ENCODE measurements around the gene MAPKAPK3. TPM values are rescaled to one million over a fixed set of nuclear protein-coding genes. Genes with fewer than 3 reads are reported as not detected.

The MAPKAPK3 gene
- total RNA-seq, 4 donors from 2014 or later, result 25.4 to 54.6 (median 41.0) TPM

DNA sequence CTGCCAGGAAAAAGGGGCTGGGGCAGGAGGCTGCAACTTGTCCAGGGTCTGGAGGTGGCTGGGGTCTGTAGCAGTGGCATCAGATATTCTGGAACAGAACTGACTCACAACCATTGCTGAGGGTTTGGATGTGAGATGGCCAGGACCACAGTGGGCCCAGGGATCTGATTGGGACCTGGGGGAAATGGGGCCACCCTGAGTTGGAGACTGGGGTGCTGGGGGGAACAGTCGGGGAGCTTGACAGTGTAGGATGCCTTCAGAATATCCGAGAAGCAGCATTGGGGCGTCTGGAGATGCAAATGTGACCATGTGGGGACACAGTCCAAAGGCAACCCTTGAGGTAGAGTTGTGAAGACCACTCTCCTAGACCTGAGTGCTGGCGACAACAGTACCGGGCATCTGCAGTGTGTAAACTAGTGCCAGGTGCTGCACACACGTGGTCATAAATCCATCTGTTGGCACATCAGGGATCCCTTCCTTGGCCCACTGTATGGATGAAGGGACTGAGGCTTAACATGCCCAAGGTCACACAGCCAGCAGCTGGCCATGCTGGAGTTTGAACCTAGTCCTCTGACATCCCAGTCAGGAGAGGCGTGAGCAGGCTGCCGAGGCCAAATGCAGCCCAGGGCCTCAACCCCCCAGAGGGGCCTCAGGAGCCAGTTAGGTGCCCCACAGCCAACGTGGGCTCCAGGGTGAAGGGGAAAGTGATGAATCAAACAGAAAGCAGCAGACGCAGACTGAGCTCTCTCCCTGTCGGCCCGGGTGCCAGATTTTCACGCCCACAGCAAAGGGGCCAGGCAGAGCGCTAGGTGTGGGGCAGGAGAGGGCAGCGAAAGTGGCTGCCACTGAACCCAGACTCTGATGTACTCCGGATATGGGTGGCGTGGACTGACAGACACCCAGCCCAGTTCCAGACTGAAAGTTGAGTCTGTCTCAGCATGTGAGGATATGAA lies 28.9 kb upstream of the MAPKAPK3 start:
- peak; percentile 25 for ATAC-seq (ENCODE audit: low FRiP score)
- TF ChIP-seq, protein P1, sequence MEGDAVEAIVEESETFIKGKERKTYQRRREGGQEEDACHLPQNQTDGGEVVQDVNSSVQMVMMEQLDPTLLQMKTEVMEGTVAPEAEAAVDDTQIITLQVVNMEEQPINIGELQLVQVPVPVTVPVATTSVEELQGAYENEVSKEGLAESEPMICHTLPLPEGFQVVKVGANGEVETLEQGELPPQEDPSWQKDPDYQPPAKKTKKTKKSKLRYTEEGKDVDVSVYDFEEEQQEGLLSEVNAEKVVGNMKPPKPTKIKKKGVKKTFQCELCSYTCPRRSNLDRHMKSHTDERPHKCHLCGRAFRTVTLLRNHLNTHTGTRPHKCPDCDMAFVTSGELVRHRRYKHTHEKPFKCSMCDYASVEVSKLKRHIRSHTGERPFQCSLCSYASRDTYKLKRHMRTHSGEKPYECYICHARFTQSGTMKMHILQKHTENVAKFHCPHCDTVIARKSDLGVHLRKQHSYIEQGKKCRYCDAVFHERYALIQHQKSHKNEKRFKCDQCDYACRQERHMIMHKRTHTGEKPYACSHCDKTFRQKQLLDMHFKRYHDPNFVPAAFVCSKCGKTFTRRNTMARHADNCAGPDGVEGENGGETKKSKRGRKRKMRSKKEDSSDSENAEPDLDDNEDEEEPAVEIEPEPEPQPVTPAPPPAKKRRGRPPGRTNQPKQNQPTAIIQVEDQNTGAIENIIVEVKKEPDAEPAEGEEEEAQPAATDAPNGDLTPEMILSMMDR (IDR thresholded peaks at IDR 0.05), result no peak
- no peak for DNase-seq (ENCODE audit: low spot score)

- ATAC-seq (ENCODE audit: low FRiP score) (no peak), DNase-seq (ENCODE audit: low spot score) (no peak)
- TF ChIP-seq, protein P1 (IDR thresholded peaks at IDR 0.05), result no peak
These were observed 28.1 kb upstream of the MAPKAPK3 start for GRCh38 chr3:50588759-50589433.

- no peak for ATAC-seq (ENCODE audit: low FRiP score)
- TF ChIP-seq, protein P1 (IDR thresholded peaks at IDR 0.05), result no peak
- no peak for DNase-seq (ENCODE audit: low spot score)
These were observed 25.7 kb upstream of the MAPKAPK3 start for GRCh38 chr3:50591196-50591741.

DNA sequence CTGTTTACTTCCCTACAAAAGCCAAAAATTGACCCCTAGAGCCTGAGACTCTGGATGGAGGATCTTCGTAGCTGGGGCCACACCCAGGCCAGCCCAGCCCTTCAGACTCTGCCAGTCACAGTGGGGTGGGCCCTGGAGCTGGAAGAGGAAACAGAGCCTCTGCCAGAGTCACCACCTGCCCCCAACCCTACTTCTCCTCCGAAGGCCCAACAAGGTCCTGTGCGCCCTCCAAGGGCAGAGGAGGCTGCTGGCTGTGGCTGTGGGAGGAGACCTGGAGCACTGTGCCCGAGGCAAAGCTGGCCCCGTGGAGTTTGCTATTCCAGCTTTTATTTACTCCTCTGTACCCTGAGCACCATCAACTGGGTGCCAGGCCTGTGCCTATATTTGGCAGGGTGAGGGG lies 24.4 kb upstream of the MAPKAPK3 start:
- DNase-seq (ENCODE audit: low spot score) (no peak), ATAC-seq (ENCODE audit: low FRiP score) (no peak)
- TF ChIP-seq, protein P1 (IDR thresholded peaks at IDR 0.05), result no peak

DNA sequence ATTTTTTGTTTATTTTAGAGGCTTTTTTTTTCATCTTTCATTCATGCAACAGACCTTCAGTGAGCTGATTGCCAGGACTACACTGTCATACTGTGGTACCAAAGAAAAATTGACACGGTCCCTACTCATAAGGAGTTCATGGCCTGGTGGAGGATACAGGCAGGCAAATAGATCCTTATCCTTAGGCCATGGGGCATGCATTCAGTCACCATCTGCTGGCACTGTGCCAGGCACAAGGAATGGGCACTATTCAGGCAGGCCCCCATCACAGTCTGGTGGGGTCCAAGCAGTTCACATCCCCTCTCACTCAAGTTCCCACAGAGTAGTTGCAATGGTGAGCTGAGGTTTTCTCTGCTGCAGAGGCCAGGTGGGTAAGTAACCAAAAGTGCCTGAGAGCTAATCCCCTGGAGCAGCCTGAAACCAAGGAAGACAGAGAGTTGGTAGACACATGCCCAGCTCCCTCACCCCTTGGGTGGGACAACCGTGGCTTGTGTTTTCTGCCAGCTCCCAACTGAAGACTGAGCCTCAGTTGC lies 22.6 kb upstream of the MAPKAPK3 start:
- no peak for DNase-seq (ENCODE audit: low spot score)
- TF ChIP-seq, protein P1 (IDR thresholded peaks at IDR 0.05), result no peak
- ATAC-seq (ENCODE audit: low FRiP score), result no peak

- DNase-seq (ENCODE audit: low spot score) (no peak), ATAC-seq (ENCODE audit: low FRiP score) (no peak)
- TF ChIP-seq, protein P1 (IDR thresholded peaks at IDR 0.05), result no peak
These were observed 17.7 kb upstream of the MAPKAPK3 start for GRCh38 chr3:50599115-50599715.
